22Rv1 (cell line): ENCODE results near the gene LATS2.

Source experiments
- ZFX ChIP-seq: fragments of 450-650 bp; IDR thresholded peaks from 2 replicates; pipeline ENCODE4 v1.6.1; 2017; ENCODE audit warnings: antibody characterized with exemption, borderline replicate concordance
- TF ChIP-seq, protein P1 (sequence below): fragments of 450-650 bp; IDR thresholded peaks from 2 replicates; pipeline ENCODE4 v1.5.1; 2017; ENCODE audit warnings: mild to moderate bottlenecking

DNA sequence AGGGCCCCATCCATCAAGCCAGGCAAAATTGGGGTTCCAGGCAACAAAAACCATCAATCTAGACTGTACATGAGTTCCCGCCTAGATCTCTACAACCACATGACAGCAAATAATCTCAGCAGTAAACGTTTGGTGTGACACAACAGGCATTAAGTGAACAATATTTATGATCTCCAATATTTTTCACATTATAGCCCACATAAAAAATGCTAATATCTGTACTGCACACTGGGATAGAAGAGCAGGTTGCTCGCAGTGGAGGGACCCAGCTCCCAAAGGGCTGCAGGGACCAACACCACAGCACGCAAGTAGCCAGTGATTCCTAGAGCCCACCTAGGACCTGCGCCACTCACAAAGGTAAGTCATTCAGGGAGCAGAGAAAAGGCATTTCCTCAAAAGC is 25.9 kb downstream of the LATS2 start:
- TF ChIP-seq, protein P1, sequence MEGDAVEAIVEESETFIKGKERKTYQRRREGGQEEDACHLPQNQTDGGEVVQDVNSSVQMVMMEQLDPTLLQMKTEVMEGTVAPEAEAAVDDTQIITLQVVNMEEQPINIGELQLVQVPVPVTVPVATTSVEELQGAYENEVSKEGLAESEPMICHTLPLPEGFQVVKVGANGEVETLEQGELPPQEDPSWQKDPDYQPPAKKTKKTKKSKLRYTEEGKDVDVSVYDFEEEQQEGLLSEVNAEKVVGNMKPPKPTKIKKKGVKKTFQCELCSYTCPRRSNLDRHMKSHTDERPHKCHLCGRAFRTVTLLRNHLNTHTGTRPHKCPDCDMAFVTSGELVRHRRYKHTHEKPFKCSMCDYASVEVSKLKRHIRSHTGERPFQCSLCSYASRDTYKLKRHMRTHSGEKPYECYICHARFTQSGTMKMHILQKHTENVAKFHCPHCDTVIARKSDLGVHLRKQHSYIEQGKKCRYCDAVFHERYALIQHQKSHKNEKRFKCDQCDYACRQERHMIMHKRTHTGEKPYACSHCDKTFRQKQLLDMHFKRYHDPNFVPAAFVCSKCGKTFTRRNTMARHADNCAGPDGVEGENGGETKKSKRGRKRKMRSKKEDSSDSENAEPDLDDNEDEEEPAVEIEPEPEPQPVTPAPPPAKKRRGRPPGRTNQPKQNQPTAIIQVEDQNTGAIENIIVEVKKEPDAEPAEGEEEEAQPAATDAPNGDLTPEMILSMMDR = no peak
- no peak for TF ChIP-seq ZFX
